GM21825 (cell line): ENCODE measurements around the gene PLEKHG5.

Experiments used
- ATAC-seq: cut with Tn5 transposase; IDR thresholded peaks from one replicate; pipeline ENCODE4 v1.9.1; 2021; ENCODE audit warnings: mild to moderate bottlenecking, moderate library complexity; ENCODE audit not compliant: unreplicated experiment

The PLEKHG5 gene, protein sequence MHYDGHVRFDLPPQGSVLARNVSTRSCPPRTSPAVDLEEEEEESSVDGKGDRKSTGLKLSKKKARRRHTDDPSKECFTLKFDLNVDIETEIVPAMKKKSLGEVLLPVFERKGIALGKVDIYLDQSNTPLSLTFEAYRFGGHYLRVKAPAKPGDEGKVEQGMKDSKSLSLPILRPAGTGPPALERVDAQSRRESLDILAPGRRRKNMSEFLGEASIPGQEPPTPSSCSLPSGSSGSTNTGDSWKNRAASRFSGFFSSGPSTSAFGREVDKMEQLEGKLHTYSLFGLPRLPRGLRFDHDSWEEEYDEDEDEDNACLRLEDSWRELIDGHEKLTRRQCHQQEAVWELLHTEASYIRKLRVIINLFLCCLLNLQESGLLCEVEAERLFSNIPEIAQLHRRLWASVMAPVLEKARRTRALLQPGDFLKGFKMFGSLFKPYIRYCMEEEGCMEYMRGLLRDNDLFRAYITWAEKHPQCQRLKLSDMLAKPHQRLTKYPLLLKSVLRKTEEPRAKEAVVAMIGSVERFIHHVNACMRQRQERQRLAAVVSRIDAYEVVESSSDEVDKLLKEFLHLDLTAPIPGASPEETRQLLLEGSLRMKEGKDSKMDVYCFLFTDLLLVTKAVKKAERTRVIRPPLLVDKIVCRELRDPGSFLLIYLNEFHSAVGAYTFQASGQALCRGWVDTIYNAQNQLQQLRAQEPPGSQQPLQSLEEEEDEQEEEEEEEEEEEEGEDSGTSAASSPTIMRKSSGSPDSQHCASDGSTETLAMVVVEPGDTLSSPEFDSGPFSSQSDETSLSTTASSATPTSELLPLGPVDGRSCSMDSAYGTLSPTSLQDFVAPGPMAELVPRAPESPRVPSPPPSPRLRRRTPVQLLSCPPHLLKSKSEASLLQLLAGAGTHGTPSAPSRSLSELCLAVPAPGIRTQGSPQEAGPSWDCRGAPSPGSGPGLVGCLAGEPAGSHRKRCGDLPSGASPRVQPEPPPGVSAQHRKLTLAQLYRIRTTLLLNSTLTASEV

DNA sequence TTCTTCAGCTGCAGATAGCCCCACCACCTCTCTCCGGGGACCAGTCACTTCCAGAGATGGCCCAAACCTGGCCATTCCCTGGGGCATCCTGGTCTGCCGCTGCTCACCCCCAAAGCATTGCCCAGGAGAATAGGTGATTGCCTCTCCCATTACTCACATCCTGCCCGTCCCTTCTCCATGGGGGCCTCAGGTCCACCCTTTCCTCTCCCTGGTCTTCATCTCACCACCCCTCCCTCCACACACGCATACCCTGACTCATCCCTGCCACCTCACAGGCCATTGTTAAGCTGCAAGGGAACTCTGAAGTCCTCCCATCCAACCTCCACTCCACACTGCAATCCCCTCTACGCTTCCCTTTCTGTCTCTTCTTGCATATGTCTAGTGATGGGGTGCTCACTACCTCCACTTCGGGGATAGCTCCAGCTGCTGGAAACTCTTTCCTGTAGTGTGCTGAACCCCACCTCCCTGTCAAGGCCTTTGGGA, at the start of gene PLEKHG5:
TSS of gene PLEKHG5 (minus strand) at position 188 of the 483 bp plus-strand sequence. CDS start 14,096 bp downstream, outside the sequence.
- ATAC-seq: no peak

DNA sequence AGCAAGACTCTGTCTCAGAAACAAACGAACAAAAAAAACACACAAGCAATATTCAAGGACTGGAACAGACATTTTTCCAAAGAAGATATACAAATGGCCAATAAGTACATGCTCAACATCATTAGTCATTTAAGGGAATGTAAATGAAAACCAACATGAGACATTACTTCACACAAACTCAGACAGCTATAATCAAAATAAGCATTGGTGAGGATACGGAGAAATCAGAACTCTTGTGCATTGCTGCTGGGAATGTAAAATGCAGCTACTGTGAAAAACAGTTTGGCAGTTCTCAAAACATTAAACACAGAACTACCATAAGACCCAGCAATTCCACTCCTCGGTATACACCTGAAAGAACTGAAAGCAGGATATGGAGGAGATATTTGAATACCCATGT, 47.5 kb upstream of the PLEKHG5 start:
- ATAC-seq: no peak

GRCh38 chr1:6536291-6536690, 44.8 kb upstream of the PLEKHG5 start:
- no peak for ATAC-seq

GRCh38 chr1:6535214-6535613, 43.7 kb upstream of the PLEKHG5 start:
- ATAC-seq: no peak

DNA sequence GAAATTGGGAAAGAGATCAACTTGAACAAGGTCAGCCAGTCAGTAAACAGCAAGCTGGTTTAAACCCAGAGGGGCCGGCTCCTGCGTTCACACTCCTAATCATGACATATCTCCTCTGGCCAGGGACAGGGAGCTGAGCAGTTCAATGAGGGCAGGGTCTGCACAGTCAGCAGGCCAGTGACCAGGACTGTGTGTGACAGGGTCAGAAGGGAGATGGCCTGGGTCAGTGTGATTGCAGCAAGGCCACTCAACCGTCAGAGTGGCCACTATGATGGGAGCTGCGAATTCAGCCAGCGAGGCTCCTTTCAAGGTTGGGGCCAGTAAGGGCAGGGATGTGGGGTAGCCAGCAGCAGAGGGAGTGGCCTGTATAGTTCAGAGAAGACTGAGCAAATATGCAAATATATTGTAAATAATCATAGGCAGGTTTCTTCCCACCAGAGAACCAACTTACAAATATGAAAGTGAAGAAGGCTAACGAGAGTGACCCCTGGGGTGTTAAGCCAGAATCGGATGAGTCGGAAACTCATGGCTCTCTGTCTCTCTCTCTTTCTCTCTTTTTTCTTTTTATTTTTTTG, 42.9 kb upstream of the PLEKHG5 start:
- no peak for ATAC-seq

GRCh38 chr1:6531996-6532395, 40.5 kb upstream of the PLEKHG5 start:
- no peak for ATAC-seq

- ATAC-seq: no peak
Observed at GRCh38 chr1:6530504-6531160, 39.2 kb upstream of the PLEKHG5 start.

DNA sequence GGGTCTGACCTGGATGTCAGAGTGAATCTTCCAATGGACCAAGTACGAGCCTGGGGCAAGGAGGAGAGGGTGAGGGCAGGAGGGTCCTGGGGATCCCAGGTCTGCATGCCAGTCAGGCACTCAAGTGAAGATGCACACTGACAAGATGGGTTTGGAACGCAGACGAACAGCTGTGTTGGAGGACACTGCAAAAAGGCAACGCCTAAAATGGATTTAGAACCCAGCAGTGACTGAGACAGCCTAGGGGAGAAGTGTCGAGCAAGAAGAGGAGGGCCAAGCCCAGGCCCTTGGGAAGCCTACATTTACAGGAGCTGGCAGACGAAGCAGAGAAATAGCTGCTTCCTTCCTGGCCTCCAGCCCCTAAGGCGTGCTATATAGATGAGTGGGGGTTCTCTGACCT, 37.0 kb upstream of the PLEKHG5 start:
- ATAC-seq: no peak

- no peak for ATAC-seq
Observed at GRCh38 chr1:6526316-6526715, 34.8 kb upstream of the PLEKHG5 start.

DNA sequence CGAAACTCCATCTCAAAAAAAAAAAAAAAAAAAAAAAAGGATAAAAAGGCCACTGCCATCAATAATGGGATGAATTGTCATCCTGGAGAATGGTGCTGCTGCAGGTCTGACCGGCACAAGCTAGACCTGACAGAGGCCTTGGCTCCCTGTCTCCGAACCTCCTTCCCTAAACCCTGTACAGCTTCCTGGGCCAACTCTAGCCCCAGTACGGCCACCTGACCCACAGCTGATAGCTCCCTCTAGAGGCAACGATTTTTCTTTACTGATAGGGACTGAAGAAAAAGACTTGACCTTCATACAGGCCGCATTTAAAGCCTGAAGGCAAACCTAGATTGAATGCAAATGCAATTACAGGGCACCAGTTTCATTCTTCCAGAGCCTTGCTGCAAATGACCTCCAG, 32.1 kb upstream of the PLEKHG5 start:
- no peak for ATAC-seq

GRCh38 chr1:6521536-6521935, 30.1 kb upstream of the PLEKHG5 start:
- no peak for ATAC-seq

DNA sequence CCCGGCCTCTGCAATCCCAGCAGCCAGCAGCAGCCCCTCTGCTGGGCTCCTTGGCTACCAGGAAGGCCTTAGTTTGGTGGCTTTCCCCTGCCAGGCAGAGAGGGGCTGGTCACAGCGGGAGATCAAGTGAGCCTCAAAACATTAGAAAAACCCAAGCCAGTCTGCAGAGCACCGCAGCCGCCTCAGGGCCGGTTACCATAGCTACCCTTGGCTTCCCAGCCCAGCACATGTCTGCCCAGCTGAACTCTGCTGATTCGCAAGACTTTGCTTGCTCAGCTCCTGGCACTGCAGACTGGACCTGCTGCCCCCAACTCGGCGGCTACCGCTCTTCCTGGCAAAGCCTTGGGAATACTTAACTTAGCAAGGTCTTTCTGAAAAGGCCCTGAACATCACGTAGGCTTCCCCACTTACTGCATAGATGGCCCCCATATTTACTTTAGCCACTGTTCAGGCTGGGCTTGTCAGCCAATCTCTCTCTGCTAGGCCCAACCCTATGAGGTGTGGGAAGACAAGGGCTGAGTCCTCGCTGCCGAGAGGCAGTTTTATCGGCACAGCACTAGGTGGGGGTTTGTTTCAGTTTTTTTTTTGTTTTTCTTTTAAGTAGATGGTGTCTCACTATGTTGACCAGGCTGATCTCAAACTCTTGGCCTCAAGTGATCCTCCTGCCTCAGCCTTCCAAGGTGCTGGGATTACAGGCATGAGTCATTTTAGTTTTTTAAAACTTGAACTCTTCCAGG, 28.6 kb upstream of the PLEKHG5 start:
- ATAC-seq: no peak

DNA sequence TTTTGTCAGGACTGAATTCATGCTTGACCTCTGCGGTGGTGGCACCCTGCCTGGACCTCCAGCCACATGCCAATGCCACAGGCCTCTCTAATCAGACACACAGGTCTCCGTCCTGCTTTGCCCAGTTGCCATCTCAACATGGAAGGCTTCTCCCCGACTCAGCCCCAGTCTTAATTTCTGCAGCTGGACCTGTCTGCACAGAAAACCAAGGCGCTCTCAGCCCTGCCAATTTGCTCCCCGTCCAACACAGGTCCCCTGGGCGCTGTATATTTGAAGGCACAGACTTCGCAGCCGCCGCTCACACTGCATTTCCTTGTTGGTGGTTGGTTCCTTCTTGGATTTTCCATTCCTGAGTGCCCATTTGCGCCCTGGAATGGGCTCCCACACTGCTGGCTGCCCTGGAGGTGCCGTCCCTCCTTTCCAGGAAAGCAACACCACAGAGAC, 28.0 kb upstream of the PLEKHG5 start:
- ATAC-seq: no peak

- no peak for ATAC-seq
Observed at GRCh38 chr1:6517435-6517851, 26.0 kb upstream of the PLEKHG5 start.

- ATAC-seq: no peak
Observed at GRCh38 chr1:6515771-6516170, 24.3 kb upstream of the PLEKHG5 start.

DNA sequence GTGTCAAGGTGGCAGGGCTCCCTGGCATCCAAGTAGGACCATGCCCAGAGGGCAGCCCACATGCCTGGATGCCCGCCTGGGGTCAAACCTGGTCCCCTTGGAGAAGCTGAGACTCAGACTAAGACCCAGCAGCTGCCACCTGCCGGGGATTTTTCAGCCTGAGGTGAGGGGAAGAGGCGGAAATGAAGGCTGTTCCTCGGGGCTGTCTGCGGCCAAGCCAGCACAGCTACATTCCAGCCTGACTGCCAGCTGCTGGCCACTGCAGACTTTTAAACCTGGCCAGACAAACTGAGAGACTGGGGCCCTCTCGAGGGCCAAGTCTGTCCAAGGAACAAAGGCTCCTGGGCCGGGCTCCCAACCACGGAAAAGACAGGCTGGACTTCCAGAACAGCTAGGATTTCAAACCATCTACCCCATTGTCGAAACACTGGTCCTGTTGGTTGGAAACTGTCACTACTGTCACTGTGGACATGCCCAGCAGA, 21.9 kb upstream of the PLEKHG5 start:
- ATAC-seq: no peak

DNA sequence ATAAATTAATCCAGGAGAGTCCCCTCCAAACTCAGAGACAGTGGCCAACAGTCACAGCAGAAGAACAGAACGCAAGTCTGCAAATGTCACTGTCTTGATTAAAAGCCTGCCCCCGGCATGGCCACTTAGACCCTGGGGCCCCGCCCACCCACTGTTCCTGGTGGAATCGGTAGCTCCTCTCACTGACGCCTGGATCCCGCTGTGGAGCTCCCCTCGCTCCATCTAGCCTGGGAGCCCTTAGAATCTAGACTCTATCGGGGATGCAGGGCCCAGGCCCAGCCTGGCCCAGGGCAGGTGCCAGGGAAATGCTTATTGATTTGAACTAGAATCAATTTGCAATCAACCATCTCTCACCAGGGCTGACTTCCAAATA, 21.4 kb upstream of the PLEKHG5 start:
- ATAC-seq: no peak

GRCh38 chr1:6512245-6512907, 20.9 kb upstream of the PLEKHG5 start:
- ATAC-seq: no peak

DNA sequence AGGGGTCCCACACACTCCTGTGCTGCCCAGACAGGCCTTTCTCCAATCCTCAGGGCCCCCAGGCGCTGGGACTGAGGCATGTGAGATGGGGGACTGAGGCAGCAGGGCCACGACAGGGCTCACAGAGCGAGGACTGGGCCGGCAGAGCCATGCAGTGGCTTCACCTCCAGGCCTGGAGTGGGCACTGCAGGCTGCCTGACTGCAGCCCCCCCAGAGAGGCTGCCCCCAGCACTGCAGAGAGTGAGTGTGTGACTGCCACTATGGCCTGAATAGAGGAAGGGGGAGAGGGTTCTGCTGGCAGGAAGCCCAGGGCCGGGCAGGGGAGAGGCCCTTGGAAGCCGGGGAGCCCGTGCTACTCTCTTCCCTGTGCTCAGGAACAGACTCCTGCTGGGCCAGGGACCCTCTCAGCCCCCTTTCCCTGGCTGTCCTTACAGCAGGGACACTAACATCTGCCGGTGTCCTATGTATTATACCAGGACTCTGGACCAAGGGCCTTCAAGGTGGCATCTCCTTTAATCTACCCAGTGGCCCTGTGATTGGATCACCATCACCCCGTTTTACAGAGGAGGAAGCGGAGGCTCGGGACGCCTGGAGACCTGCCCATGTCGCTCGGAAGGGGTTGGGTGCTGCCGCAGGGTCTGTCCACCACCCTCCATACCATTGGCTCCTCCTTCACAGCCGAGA, 20.2 kb upstream of the PLEKHG5 start:
- no peak for ATAC-seq
